PC-3 (cell line): ENCODE data around the gene CHIT1. TPM values are rescaled to one million over a fixed set of nuclear protein-coding genes. Genes with fewer than 3 reads are reported as not detected.

Experiments used
- ATAC-seq: fragments of 200-7000 bp; cut with Tn5 transposase; 2 replicates; pipeline ENCODE4 v1.9.1; 2020; ENCODE audit warnings: mild to moderate bottlenecking, moderate library complexity
- BruUV-seq: library from RNA; stranded (reverse); fragments of 400-500 nt; replicated peaks from 2 replicates; lab custom pipeline; 2021; lab: Mats Ljungman, UMichigan
- CTCF ChIA-PET: fragments of 300-600 bp; sonication (Branson Sonifier 250); formaldehyde crosslinking; loops from one replicate; lab custom pipeline; 2022; ENCODE audit warnings: antibody characterized with exemption; lab: Charles Lee
- POLR2A ChIA-PET: fragments of 300-600 bp; sonication (Branson Sonifier 250); formaldehyde crosslinking; loops from one replicate; lab custom pipeline; 2022; ENCODE audit warnings: antibody characterized with exemption; ENCODE audit not compliant: unreplicated experiment; lab: Charles Lee
- DNase-seq: peaks from one replicate; pipeline ENCODE4 v3.0.0-alpha.2; 2015
- H2AFZ ChIP-seq: fragments of 300-600 bp; sonication (generic); 2 replicates; pipeline ENCODE4 v1.6.0; 2016; ENCODE audit warnings: antibody characterized with exemption, low read length
- H3F3A ChIP-seq: fragments of 300-600 bp; sonication (generic); one replicate; pipeline ENCODE4 v1.6.0; 2017; ENCODE audit warnings: antibody characterized with exemption, low read length, control low read depth, mild to moderate bottlenecking; ENCODE audit not compliant: unreplicated experiment
- H3K27ac ChIP-seq: fragments of 300-600 bp; sonication (generic); 2 replicates; pipeline ENCODE4 v1.5.1; 2016; ENCODE audit warnings: mild to moderate bottlenecking, low read length
- H3K27me3 ChIP-seq: fragments of 300-600 bp; sonication (generic); 2 replicates; pipeline ENCODE4 v1.6.1; 2016; ENCODE audit warnings: low read length, mixed read lengths
- H3K36me3 ChIP-seq: fragments of 300-600 bp; sonication (generic); 2 replicates; pipeline ENCODE4 v1.6.1; 2016; ENCODE audit warnings: low read depth, mixed run types, low read length, mixed read lengths
- H3K4me1 ChIP-seq: fragments of 300-600 bp; sonication (generic); 2 replicates; pipeline ENCODE4 v1.5.1; 2016; ENCODE audit warnings: low read length; ENCODE audit not compliant: insufficient read depth
- H3K4me2 ChIP-seq: fragments of 300-600 bp; sonication (generic); 2 replicates; pipeline ENCODE4 v1.6.0; 2016; ENCODE audit warnings: low read length
- H3K4me3 ChIP-seq: fragments of 300-600 bp; sonication (generic); 2 replicates; pipeline ENCODE4 v1.5.1; 2016; ENCODE audit warnings: mild to moderate bottlenecking, low read length, mixed read lengths
- H3K79me2 ChIP-seq: fragments of 300-600 bp; sonication (generic); 2 replicates; pipeline ENCODE4 v1.6.1; 2017; ENCODE audit warnings: low read length, mixed read lengths
- H3K9ac ChIP-seq: fragments of 300-600 bp; sonication (generic); 2 replicates; pipeline ENCODE4 v1.6.0; 2016; ENCODE audit warnings: mild to moderate bottlenecking, low read length
- H3K9me2 ChIP-seq: fragments of 300-600 bp; sonication (generic); replicated peaks from 2 replicates; pipeline ENCODE4 v1.6.1; 2016; ENCODE audit warnings: mixed run types, low read length, mixed read lengths
- H3K9me3 ChIP-seq: fragments of 300-600 bp; sonication (generic); 2 replicates; pipeline ENCODE4 v1.6.1; 2016; ENCODE audit warnings: low read length, mixed read lengths
- H4K20me1 ChIP-seq: fragments of 300-600 bp; sonication (generic); 2 replicates; pipeline ENCODE4 v1.6.1; 2016; ENCODE audit warnings: low read length, mixed read lengths
- EZH2 ChIP-seq: fragments of 300-600 bp; sonication (generic); IDR thresholded peaks from one replicate; pipeline ENCODE4 v1.6.1; 2017; ENCODE audit warnings: antibody characterized with exemption, mild to moderate bottlenecking, low read length; ENCODE audit not compliant: unreplicated experiment
- EZH2phosphoT487 ChIP-seq: fragments of 300-600 bp; sonication (generic); IDR thresholded peaks from 2 replicates; pipeline ENCODE4 v1.6.1; 2018; ENCODE audit warnings: mild to moderate bottlenecking, antibody characterized with exemption, low read length, borderline replicate concordance
- intact Hi-C: fragments of 100-400 bp; cut with micrococcal nuclease; formaldehyde crosslinking; loops from 2 replicates; pipeline ENCODE4 v1.9.0; 2023
- total RNA-seq: library from RNA; depleted of rRNA; stranded (reverse); fragments of >200 nt; gene quantifications from 2 replicates; pipeline ENCODE4 v1.2.3, GENCODE V29; 2014
- TF ChIP-seq, protein P1 (sequence below): fragments of 300-600 bp; sonication (generic); conservative IDR thresholded peaks from 2 replicates; pipeline ENCODE4 v1.5.1; 2017; ENCODE audit warnings: antibody characterized with exemption, low read depth, mild to moderate bottlenecking, low read length

CHIT1 gene
- total RNA-seq, 1 experiment from 2014 or later: not detected

DNA sequence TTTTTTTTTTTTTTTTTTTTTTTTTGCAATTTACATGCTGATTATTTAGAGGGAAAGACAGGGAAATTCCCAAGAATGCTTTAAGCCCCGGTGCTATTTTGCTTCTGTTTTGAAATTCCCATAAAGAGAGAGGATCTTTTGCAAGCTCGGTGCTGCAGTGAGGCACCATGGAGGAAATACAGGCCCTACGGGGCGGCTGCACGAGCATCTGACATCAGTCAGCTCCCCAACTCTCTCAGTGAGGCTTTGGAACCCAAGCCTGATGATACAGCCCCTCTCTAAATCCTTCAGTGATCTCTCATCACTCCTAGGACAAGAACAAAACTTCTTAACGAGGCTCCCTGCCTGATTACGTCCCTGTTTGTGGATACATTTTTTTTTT lies 42.2 kb downstream of the CHIT1 start:
- CTCF ChIA-PET: no interaction called here
- Histone ChIP-seq H3K4me3 (no peak overlapping the region), H4K20me1 (no peaks in the 10 kb centered on the region), H3K4me2 (no peak overlapping the region), H2AFZ (no peak overlapping the region), H3K79me2 (no peaks in the 10 kb centered on the region), H3K9me2 (no peaks in the 10 kb centered on the region), H3K36me3 (no peaks in the 10 kb centered on the region), H3K27ac (no peak overlapping the region), H3F3A (no peaks in the 10 kb centered on the region), H3K9ac (no peak overlapping the region), H3K27me3 (peaks cover 19% of the 10 kb centered on the region; the same call in 1 of the 2 replicates), H3K4me1 (no peaks in the 10 kb centered on the region), H3K9me3 (no peaks in the 10 kb centered on the region)
- no peak for DNase-seq
- ATAC-seq: no peak
- BruUV-seq: no TSS peak
- POLR2A ChIA-PET: no interaction called here
- TF ChIP-seq EZH2phosphoT487: no peak
- TF ChIP-seq, protein P1, sequence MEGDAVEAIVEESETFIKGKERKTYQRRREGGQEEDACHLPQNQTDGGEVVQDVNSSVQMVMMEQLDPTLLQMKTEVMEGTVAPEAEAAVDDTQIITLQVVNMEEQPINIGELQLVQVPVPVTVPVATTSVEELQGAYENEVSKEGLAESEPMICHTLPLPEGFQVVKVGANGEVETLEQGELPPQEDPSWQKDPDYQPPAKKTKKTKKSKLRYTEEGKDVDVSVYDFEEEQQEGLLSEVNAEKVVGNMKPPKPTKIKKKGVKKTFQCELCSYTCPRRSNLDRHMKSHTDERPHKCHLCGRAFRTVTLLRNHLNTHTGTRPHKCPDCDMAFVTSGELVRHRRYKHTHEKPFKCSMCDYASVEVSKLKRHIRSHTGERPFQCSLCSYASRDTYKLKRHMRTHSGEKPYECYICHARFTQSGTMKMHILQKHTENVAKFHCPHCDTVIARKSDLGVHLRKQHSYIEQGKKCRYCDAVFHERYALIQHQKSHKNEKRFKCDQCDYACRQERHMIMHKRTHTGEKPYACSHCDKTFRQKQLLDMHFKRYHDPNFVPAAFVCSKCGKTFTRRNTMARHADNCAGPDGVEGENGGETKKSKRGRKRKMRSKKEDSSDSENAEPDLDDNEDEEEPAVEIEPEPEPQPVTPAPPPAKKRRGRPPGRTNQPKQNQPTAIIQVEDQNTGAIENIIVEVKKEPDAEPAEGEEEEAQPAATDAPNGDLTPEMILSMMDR: no peak
- TF ChIP-seq EZH2: no peak
- intact Hi-C loops: no loop called here

DNA sequence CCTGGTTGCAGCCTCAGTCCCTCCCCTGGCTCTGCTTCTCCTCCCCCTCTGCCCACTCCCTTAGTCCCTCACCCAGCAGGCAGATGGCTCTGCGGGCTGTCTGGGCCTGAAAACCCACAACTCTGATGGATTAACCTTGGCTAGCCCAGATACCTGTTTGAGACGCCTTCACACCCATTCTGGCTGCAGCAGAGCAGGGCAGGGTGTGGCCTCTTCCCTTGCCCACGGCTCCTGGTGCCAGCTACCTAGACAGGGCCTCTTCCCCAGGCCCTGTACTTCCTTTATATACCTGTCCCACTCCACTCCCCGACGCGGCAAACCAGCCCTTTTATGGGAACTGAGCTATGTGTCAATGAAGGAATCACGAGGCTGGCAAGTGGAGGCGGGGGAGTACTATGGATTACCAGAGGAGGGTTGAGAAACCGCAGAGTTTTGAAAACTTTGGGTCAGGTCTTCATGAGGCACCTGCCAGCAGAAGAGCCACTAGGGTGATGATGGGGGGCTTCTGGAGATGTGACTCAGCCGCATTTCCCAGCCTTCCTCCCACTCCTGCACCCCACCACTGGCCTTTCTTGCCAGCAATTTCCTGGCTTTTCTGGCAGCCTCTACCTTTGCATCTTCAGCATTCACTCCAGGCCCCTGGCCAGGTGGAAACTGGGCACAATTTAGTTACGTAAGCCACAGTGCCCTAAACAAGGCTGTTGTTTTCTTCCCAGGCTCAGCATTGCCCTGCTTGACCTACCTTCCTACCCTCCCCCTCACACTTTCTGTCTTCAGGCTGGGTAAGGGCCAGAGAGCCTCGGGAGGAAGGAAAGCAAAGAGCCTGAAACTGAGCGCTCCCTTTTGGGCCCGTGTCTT lies 42.8 kb downstream of the CHIT1 start, which contains the start of gene CHI3L1:
CHI3L1 (minus strand) TSS at position 259 of the 858 bp plus-strand sequence; CDS start at position 178, 81 bp downstream.
- intact Hi-C loops: no loop called here
- Histone ChIP-seq H3K4me3 (no peak within 1 kb of the TSS), H3K27ac (no peak within 1 kb of the TSS), H2AFZ (no peak within 1 kb of the TSS), H3K4me1 (no peaks in the 10 kb centered on the region), H3K27me3 (peaks cover 19% of the 10 kb centered on the region; the same call in 1 of the 2 replicates), H3K9me2 (no peaks in the 10 kb centered on the region), H3K4me2 (no peak within 1 kb of the TSS), H3K36me3 (no peaks in the 10 kb centered on the region), H4K20me1 (no peaks in the 10 kb centered on the region), H3K9me3 (no peaks in the 10 kb centered on the region), H3F3A (no peaks in the 10 kb centered on the region), H3K9ac (no peak within 1 kb of the TSS), H3K79me2 (no peaks in the 10 kb centered on the region)
- ATAC-seq: no peak
- no peak for DNase-seq
- ChIA-PET POLR2A (interaction anchor here (0.6 kb wide), 1 partner anchor 264 kb away, joined by 3 read pairs; no protein-coding TSS in a partner anchor), CTCF (no interaction called here)
- TF ChIP-seq EZH2: no peak
- no TSS peak for BruUV-seq

DNA sequence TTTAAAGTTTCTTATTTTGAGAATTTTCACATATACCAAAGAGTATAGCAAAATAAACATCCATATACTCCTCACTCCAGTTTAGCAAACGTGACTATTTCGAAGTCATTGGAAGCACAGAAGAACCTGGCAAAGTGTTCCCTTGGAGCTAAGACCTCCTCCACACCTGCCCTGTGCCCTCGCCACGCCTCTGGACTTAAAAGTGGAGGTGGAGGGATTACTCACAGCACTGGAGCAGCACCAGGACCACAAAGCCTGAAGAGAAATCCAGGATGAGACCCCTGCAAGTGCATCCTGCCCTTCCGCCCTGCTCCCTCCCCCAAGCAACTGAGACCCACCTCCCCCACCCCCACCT lies 43.4 kb downstream of the CHIT1 start:
- H3K79me2 ChIP-seq: no peaks in the 10 kb centered on the region
- ATAC-seq (no peak), DNase-seq (no peak)
- no peak overlapping the region for H3K4me2 ChIP-seq
- BruUV-seq: no TSS peak
- no peak overlapping the region for H2AFZ ChIP-seq
- H3K9ac ChIP-seq: no peak overlapping the region
- H4K20me1 ChIP-seq: no peaks in the 10 kb centered on the region
- H3K4me1 ChIP-seq: no peaks in the 10 kb centered on the region
- no peak overlapping the region for H3K4me3 ChIP-seq
- no peak overlapping the region for H3K27ac ChIP-seq
- H3K9me2 ChIP-seq: no peaks in the 10 kb centered on the region
- POLR2A ChIA-PET: no interaction called here
- no peaks in the 10 kb centered on the region for H3K36me3 ChIP-seq
- TF ChIP-seq, protein P1: no peak
- TF ChIP-seq EZH2phosphoT487 (no peak), EZH2 (no peak)
- peaks cover 19% of the 10 kb centered on the region; the same call in 1 of the 2 replicates for H3K27me3 ChIP-seq
- CTCF ChIA-PET: no interaction called here
- intact Hi-C loops: no loop called here
- H3K9me3 ChIP-seq: no peaks in the 10 kb centered on the region
- no peaks in the 10 kb centered on the region for H3F3A ChIP-seq
